ENCODE data around the gene KCNK15. TPM values are rescaled to one million over a fixed set of nuclear protein-coding genes. Genes with fewer than 3 reads are reported as not detected.
A peak's percentile ranks its signal among the peaks of the same experiment; 100 is the strongest.

The KCNK15 gene
- total and polyA plus RNA-seq, 9 of the 15 experiments (the other 6 are each of a cell fraction or from before 2014, with no cell fraction given): 0.03 to 0.30 (median 0.17) TPM; not detected in 5

DNA sequence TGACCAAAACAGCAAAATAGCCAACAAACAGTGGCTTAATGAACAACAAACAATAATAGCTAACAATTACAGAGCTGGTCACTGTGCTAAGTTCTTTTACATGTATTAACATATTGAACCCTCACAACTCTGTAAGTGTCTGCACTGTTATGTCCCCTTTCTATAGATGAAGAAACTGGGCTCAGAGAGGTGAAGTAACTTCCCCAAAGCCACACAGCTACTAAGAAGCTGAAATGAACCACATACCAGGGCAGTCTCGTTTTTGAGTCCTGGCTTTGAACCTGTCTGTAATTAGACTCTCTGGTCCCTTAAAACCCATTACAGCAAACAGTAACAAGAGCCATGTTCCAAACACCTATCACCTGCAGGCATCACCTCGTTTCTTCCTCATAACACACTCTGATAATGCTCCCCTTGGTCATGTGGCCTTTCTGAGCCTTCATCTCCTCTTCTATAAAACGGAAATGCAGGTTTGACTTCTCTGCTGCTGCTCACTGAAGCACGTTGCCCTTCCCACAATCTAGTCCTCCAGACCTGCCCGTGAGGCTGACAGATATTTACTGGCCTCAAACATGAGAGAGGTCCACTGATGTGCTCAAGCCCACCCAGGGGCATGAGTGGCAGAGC lies 23.3 kb downstream of the KCNK15 start:
- Histone ChIP-seq H3K79me2 (ENCODE audit: control insufficient read depth, insufficient read depth, low read length) (no peaks in the 10 kb centered on the region), H2AFZ (ENCODE audit: low read depth, low read length) (no peak overlapping the region), H3K27ac (ENCODE audit: extremely low read depth, low read depth, low read length) (no peak overlapping the region), H3K36me3 (ENCODE audit: control insufficient read depth, insufficient read depth, low read length) (no peaks in the 10 kb centered on the region), H3K9ac (ENCODE audit: insufficient read depth in 1 of 2, low read depth in 2 of 2, low read length in 2 of 2) (no peak overlapping the region), H3K9me3 (replicated peaks; ENCODE audit: control insufficient read depth, insufficient read depth, low read depth, low read length) (no peaks in the 10 kb centered on the region), H4K20me1 (replicated peaks; ENCODE audit: control insufficient read depth, insufficient read depth, low read length) (peaks cover 7% of the 10 kb centered on the region; the same call in 1 of the 2 replicates), H3K4me3 (no peak overlapping the region), H3K4me2 (ENCODE audit: insufficient read depth, low read length) (no peak overlapping the region), H3K9me1 (ENCODE audit: control insufficient read depth, insufficient read depth, low read length) (no peaks in the 10 kb centered on the region), H3K27me3 (ENCODE audit: control insufficient read depth in 2 of 2, insufficient read depth in 2 of 2, low read length in 2 of 2) (peaks cover 0 to 29% of the 10 kb centered on the region in 2 experiments; a peak in 4 of 5 replicates), H3K4me1 (replicated peaks in 1 of 2; ENCODE audit: control insufficient read depth in 2 of 2, insufficient read depth in 2 of 2, low read length in 2 of 2) (no peaks in the 10 kb centered on the region)
- ChIA-PET CTCF (ENCODE audit: low intra/inter-chr PET ratio) (no interaction called here), POLR2A (interaction anchor here (1.6 kb wide), 1 partner anchor 8 kb away, joined by 5 read pairs; no protein-coding TSS in a partner anchor)
- DNase-seq (ENCODE audit: extremely low read depth in 1 of 4, low spot score in 3 of 4) (no peak), ATAC-seq (no peak), FAIRE-seq (no peak)
- in situ Hi-C loops (cut with MboI) (no loop called here), intact Hi-C loops (cut with micrococcal nuclease) (no loop called here)
- BruUV-seq (replicated peaks): no TSS peak
- WGBS (ENCODE audit: insufficient coverage, low coverage, missing lambda C conversion rate): 2% methylated on average over 5 of the region's 5 CpGs
- TF ChIP-seq ZFP36 (IDR thresholded peaks at IDR 0.05; ENCODE audit: low read depth, low read length, partially characterized antibody) (peak; percentile 73), RBM25 (IDR thresholded peaks at IDR 0.05; ENCODE audit: low read depth, low read length, severe bottlenecking) (peak; percentile 79), PPARD (CRISPR knock-in tag; IDR thresholded peaks at IDR 0.05) (no peak), ELF1 (tag; IDR thresholded peaks at IDR 0.05) (no peak)
- TF ChIP-seq, protein P1, sequence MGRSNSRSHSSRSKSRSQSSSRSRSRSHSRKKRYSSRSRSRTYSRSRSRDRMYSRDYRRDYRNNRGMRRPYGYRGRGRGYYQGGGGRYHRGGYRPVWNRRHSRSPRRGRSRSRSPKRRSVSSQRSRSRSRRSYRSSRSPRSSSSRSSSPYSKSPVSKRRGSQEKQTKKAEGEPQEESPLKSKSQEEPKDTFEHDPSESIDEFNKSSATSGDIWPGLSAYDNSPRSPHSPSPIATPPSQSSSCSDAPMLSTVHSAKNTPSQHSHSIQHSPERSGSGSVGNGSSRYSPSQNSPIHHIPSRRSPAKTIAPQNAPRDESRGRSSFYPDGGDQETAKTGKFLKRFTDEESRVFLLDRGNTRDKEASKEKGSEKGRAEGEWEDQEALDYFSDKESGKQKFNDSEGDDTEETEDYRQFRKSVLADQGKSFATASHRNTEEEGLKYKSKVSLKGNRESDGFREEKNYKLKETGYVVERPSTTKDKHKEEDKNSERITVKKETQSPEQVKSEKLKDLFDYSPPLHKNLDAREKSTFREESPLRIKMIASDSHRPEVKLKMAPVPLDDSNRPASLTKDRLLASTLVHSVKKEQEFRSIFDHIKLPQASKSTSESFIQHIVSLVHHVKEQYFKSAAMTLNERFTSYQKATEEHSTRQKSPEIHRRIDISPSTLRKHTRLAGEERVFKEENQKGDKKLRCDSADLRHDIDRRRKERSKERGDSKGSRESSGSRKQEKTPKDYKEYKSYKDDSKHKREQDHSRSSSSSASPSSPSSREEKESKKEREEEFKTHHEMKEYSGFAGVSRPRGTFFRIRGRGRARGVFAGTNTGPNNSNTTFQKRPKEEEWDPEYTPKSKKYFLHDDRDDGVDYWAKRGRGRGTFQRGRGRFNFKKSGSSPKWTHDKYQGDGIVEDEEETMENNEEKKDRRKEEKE (IDR thresholded peaks at IDR 0.05; ENCODE audit: borderline replicate concordance in 1 of 2, control insufficient read depth in 1 of 2, low read depth in 2 of 2, low read length in 1 of 2): no peak
